ENCODE measurements around the gene NIPSNAP2. TPM values are rescaled to one million over a fixed set of nuclear protein-coding genes. Genes with fewer than 3 reads are reported as not detected.

Gene NIPSNAP2
- total and polyA plus RNA-seq, 2 of the 13 experiments (the other 11 are each of a cell fraction or from before 2014, with no cell fraction given), result 40.3 to 61.5 TPM

- TF ChIP-seq MAFK (conservative IDR thresholded peaks at IDR 0.05 in 1 of 2, IDR thresholded peaks at IDR 0.05 in 1 of 2; ENCODE audit: low read length in 2 of 2) (peak in 1 of 2 experiments; percentile 68; a peak in 1 of 4 replicates), SNAPC4 (CRISPR knock-in tag; IDR thresholded peaks at IDR 0.05) (no peak), CSRNP1 (CRISPR knock-in tag; IDR thresholded peaks at IDR 0.05) (0 out of 2 replicates have a peak, but pooled peaks have one; percentile 24), ZNF547 (CRISPR knock-in tag; IDR thresholded peaks at IDR 0.05) (no peak), ZNF788 (CRISPR knock-in tag; IDR thresholded peaks at IDR 0.05; ENCODE audit: borderline replicate concordance) (peak; percentile 53; the same call in 1 of the 2 replicates), ZNF331 (CRISPR knock-in tag; IDR thresholded peaks at IDR 0.05) (peak; percentile 63), ZNF430 (CRISPR knock-in tag; IDR thresholded peaks at IDR 0.05) (peak; percentile 21; the same call in 1 of the 2 replicates), ZNF264 (CRISPR knock-in tag; IDR thresholded peaks at IDR 0.05) (peak; percentile 81), ZNF354B (CRISPR knock-in tag; IDR thresholded peaks at IDR 0.05) (no peak), RARA (CRISPR knock-in tag; IDR thresholded peaks at IDR 0.05) (peak; percentile 99), ATF3 (CRISPR knock-in tag; IDR thresholded peaks at IDR 0.05) (peak; percentile 74)
- TF ChIP-seq, protein P1, sequence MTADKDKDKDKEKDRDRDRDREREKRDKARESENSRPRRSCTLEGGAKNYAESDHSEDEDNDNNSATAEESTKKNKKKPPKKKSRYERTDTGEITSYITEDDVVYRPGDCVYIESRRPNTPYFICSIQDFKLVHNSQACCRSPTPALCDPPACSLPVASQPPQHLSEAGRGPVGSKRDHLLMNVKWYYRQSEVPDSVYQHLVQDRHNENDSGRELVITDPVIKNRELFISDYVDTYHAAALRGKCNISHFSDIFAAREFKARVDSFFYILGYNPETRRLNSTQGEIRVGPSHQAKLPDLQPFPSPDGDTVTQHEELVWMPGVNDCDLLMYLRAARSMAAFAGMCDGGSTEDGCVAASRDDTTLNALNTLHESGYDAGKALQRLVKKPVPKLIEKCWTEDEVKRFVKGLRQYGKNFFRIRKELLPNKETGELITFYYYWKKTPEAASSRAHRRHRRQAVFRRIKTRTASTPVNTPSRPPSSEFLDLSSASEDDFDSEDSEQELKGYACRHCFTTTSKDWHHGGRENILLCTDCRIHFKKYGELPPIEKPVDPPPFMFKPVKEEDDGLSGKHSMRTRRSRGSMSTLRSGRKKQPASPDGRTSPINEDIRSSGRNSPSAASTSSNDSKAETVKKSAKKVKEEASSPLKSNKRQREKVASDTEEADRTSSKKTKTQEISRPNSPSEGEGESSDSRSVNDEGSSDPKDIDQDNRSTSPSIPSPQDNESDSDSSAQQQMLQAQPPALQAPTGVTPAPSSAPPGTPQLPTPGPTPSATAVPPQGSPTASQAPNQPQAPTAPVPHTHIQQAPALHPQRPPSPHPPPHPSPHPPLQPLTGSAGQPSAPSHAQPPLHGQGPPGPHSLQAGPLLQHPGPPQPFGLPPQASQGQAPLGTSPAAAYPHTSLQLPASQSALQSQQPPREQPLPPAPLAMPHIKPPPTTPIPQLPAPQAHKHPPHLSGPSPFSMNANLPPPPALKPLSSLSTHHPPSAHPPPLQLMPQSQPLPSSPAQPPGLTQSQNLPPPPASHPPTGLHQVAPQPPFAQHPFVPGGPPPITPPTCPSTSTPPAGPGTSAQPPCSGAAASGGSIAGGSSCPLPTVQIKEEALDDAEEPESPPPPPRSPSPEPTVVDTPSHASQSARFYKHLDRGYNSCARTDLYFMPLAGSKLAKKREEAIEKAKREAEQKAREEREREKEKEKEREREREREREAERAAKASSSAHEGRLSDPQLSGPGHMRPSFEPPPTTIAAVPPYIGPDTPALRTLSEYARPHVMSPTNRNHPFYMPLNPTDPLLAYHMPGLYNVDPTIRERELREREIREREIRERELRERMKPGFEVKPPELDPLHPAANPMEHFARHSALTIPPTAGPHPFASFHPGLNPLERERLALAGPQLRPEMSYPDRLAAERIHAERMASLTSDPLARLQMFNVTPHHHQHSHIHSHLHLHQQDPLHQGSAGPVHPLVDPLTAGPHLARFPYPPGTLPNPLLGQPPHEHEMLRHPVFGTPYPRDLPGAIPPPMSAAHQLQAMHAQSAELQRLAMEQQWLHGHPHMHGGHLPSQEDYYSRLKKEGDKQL (CRISPR knock-in tag; IDR thresholded peaks at IDR 0.05; ENCODE audit: low read depth), result peak; percentile 77; the same call in 1 of the 2 replicates
- TF ChIP-seq, protein P2, sequence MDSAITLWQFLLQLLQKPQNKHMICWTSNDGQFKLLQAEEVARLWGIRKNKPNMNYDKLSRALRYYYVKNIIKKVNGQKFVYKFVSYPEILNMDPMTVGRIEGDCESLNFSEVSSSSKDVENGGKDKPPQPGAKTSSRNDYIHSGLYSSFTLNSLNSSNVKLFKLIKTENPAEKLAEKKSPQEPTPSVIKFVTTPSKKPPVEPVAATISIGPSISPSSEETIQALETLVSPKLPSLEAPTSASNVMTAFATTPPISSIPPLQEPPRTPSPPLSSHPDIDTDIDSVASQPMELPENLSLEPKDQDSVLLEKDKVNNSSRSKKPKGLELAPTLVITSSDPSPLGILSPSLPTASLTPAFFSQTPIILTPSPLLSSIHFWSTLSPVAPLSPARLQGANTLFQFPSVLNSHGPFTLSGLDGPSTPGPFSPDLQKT (CRISPR knock-in tag; IDR thresholded peaks at IDR 0.05; ENCODE audit: borderline replicate concordance), result no peak
- TF ChIP-seq, protein P3, sequence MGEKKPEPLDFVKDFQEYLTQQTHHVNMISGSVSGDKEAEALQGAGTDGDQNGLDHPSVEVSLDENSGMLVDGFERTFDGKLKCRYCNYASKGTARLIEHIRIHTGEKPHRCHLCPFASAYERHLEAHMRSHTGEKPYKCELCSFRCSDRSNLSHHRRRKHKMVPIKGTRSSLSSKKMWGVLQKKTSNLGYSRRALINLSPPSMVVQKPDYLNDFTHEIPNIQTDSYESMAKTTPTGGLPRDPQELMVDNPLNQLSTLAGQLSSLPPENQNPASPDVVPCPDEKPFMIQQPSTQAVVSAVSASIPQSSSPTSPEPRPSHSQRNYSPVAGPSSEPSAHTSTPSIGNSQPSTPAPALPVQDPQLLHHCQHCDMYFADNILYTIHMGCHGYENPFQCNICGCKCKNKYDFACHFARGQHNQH (CRISPR knock-in tag; IDR thresholded peaks at IDR 0.05), result peak; percentile 94
Observed at GRCh38 chr7:56007167-56007652, 42.8 kb downstream of the NIPSNAP2 start (continued).
